HG02943 (cell line): ENCODE results near the gene SOS1.

Source experiments
- ATAC-seq: cut with Tn5 transposase; IDR thresholded peaks from one replicate; pipeline ENCODE4 v1.9.1; 2021; ENCODE audit warnings: mild to moderate bottlenecking, low read depth, moderate library complexity; ENCODE audit not compliant: unreplicated experiment

SOS1 gene

DNA sequence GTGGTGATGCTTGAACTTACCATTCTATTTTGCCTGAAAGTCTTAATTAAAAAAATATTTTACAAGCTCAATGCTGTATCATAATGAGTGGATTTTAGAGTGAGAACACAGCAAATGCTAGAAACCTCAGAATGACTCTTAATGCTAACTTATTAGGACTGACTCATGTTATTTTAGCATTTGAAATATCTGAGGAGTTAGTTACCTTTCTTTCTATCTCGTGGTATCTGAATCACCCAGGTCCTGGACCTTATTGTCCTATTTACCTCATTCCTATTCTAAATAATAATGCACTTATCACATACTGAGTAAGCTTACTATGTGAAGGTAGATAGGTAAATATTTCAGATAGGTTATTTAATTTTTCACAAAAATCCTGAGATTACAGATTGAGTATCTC, 70.7 kb downstream of the SOS1 start:
- no peak for ATAC-seq

DNA sequence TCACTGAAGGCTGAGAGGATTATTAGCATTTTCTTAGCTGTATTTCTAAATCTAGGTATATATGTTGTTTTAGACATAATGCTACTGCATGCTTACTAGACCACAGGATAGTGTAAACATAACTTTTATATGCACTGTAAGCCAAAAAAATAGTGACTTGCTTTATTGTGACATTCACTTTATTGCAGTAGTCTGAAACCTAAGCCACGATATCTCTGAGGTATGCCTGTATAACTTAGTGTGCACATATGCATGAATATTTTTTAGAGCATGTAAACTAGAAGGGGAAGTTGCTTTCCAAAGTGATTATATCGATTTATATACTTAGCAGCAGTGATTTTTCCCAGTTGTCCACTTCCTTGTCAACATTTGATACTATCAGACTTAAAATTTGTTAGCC, 81.8 kb downstream of the SOS1 start:
- ATAC-seq: no peak

DNA sequence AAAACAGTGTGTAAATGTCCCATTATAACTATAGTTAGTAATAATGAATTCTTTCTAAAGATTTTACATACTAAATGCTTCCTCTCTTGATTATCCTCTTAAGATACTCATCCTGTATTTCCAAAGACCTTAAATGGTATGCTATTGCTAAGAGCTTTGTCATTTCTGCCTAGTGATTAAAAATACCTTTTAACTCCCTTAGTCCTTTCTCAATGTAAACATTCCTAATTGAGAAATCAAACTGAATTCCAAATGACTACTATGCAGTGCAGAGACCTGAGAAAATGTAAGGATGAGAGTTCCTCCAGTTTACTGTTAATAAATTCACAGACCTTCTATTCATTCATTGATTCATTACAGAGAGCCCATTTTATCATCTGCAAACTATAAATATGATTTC, 86.9 kb downstream of the SOS1 start:
- no peak for ATAC-seq

DNA sequence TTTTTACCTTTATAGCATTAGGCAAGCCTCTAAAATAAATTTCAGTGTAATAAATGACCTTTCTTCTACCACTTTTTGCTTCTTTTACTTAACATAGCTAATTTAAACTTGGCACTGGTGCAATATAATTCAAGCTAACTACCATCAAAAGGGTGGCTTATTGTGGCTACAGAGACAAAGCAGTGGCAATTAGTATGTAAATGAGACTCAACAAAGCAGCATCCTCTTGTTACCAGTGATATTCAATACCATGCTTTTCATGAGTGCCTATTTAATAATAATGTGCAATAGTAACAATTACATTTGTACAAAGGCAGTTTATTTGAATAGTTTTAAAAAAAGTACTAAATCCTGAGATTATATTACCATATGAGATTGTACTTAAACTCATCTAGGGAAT, 93.4 kb downstream of the SOS1 start:
- ATAC-seq: no peak

DNA sequence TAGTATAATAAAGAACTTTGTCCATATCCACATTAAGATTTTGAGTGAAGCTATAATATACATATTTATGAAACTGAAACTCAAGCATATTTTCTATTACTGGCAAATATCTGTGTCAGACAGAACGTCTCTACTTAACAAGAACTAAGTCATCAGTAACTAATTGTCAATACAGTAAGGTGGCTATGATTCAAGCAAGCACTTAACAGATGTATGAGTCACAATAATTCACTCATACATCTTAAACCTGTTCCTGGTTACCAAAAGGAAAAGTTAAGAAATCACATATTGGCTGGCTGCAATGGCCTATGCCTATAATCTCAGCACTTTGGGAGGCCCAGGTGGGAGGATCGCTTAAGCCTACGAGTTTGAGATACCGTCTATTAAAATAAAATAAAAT, 96.0 kb downstream of the SOS1 start:
- no peak for ATAC-seq

DNA sequence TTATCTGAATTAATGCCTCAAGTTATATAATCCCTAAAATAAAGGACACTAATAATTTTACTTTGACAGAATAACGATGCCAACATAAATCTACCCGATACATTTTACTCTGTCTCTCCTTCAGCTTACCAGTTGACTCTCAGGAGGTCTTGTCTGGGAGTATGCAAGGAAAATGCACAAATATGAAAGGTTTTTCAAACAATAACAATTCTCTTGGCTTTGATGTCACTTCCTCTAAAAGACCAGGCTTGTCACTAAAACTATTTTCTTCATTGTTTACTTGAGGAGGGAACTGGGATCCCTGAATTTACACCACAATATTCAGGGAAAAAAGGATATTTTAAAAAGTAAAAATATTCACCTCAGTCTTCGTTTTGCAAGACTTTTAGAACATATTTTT, 97.2 kb downstream of the SOS1 start:
- no peak for ATAC-seq

DNA sequence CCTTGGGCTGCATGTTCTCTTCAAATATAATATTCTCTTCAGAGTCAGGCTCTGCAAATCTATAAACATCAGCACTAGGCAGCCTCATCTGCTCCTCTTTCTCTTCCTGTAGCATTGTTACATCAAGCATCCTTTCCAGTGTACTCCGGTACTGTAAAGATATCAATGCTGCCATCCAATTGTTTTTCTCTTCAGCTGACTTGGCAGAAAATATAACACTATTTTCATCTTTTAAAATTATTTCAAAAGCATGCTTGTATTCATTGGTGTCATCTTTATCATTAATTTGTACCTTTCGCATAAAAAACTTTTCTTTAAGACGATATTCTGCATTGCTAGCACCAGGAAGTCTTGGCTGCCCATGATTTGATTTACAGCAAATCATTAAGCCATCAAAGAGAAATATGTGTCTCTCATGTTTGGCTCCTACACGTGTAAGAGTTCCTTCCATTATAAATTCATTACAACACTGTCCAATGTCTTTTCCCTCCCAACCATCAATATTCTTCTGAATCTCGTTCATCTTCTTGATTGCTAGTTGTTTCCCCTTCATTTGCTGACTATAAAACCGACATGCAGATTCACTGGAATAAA, 98.1 kb downstream of the SOS1 start:
- no peak for ATAC-seq

DNA sequence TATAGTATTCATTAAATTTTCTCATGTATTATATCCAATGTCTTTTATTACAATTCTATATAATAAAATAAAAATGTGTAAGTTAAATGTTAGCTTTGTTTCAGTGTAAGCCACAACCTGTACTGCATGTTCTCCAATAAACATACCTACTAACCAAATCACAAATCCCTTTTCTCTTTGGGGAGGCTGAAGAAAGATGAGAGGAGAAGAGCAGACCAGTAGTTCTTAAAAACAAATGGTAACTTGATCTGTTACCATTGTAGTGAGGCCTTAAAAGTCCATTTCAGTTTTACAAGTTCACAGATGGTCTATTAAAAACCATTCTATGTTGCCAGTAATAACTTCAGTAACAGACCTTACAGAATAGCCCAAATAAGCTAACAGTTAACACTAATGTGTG, 100.5 kb downstream of the SOS1 start:
- no peak for ATAC-seq

DNA sequence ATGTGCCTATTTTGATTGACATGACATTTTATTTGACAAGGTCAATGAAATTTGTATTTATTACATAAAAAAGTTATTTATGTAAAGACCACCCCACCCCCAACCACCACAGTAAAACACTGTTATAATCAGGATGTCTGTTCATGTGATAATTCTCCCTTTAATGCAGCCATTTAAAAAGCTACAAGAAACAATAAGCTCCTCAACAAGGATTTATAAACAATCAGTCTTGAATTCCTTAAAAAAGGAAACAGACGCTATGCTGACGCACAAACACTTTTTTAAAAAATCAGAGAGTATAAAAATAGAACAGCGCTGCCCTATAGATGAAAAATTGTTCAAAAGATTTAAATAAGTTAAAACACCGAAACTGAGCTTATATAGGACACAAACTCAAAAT, 102.2 kb downstream of the SOS1 start:
- no peak for ATAC-seq

DNA sequence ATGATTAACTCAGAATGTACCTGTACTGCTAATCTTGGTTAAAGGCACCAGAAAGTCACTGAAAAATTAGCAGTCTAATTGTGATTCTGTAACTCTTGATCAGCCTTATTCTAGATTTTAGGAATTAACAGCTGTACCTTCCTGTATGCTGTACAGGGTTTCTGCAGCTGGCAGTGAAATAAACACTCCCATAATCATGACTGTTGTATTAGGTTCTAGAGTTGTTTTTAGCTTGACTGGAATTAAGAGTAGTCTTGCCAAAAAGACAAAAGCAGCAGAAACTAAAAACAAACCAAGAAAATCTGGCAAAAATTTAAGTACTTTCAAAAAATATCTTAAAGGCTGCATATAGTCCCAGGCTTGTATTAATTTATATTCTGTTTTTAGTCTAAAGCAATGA, 103.5 kb downstream of the SOS1 start:
- ATAC-seq: no peak

DNA sequence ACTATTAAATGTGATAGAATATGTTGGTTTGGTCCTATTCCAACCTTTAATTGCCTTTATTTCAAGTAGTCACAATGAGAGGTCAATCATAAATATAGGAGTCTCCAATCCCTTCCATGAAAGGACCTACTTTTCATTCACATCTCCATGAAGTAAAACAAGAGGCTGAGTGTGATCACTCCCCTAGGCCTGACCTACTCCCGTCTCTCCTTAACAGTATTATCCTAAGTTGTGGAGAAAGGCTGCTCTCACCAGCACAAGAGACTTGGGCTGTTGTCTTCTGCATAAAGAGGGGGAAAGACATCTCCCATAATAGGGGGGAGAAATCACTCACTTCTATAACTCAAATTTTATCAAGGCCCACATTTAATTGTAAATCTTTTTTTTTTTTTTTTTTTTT, 105.4 kb downstream of the SOS1 start:
- ATAC-seq: no peak

DNA sequence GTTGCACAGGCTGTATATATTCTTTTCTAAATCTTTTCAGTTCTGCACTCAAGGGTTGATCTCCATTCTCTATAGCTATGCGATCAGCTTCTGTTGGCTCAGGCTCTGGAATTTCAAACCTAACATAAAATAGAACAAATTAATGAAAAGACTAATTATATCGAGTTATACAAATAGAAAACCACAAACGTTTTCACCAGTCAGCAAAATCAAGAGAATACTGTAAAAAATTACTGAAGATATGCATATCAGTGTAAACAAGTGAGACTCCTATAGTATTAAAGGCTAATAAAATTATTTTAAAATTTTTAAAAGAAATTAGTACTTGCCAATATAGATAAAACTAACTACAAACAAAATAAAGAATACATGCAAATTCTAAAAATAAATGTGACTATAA, 107.0 kb downstream of the SOS1 start:
- no peak for ATAC-seq

DNA sequence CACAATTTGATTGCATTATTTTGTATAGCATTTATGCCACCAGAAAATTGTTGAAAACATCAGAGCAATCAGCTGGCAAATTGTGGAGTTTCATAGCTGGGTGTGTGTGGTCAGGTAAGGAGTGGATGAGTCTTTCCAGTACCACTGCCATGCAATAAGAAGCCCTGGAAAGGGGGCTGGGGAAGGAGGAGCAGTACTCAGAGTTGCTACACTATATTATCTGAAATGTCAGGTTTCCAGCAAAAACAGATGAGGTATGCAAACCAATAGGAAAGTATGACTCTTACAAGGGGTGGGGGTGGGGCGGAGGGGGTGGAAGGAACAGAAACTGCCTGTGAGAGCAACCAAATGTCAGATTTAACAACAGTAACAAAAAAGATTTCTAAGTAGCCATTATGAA, 112.2 kb downstream of the SOS1 start:
- ATAC-seq: no peak

DNA sequence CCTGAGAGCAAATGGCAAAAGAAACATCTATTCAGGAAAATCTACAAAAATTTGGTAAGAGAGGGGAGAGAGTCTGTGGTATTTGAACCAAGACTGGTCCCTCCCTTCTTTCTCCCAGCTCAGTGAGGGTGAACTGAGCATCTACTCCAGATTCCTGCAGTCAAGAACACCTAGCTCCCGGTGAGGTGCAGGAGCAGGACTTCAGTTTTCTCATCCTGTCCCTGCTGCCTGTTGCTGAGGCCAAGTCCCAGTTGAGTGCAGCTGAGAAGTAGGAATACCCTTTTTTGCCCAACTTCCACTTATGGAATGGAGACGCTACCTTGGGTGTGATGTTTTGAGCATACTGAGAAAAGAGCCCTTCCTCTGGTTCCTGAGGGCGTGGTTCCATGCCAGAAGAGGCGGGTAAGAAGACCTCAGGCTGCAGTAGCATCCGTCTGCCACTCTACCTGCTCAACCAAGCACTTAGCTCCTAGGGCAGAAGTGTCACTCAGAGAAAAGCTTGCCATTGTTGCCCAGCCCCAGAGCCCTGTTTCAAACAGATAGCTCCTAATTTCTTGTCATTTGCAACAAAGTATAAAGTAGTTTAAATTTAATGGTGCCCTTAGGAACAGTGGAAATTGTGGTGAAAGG, 112.9 kb downstream of the SOS1 start:
- ATAC-seq: no peak

DNA sequence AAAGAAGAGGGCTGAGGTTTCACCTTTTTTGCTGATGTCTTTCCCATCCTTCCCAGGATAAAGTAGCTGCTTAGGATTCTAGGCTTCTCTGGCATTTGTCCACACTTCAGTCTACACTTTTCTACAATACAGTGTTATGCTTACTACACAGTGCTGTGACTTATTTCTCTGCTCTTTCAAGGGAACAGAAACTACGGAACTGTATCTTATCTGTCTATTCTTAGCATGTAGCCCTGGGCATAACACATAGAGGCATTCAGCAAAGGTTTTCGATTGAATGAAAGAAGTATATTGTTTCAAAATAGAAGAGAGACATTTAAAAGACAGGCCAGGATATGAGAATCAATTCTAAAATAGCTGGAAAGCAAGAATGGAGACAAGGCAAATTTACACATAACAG, 120.3 kb downstream of the SOS1 start:
- no peak for ATAC-seq

DNA sequence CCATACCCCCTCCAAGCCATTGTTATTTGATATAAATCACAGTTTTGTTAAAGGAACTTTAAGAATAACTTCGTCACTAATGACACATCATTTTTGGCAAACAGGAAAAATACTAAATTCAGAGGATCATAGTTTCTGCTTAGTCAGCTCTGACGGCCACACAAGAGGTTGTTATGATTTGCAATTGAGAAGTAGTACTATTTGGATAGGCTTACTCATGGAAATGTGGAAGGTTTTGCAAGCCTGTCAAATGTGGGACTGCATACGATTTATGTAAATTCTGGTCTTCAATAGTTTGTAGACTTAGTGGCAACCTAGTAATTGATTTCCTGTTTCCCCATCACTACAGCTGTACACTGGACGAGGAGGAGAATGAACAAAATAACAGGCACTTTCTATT, 123.1 kb downstream of the SOS1 start:
- ATAC-seq: no peak

DNA sequence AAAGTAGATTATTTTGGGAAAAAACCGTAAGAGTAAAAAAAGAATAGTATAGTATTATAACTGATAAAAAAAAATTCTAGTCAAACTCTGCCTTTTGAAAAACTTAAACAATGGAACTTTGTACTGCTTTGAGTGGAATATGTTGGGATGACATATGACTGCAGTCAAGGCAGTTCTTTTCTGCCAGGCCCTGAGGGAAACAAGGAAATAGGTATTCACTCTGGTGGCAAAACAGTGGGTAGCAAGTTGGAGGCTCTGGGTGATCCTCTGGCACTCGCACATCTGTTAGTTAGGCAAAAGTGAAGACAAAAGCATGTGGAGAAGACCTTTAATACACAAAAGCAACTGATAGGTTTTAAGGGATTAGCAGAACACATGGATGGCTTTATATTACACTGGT, 129.0 kb downstream of the SOS1 start:
- ATAC-seq: no peak

DNA sequence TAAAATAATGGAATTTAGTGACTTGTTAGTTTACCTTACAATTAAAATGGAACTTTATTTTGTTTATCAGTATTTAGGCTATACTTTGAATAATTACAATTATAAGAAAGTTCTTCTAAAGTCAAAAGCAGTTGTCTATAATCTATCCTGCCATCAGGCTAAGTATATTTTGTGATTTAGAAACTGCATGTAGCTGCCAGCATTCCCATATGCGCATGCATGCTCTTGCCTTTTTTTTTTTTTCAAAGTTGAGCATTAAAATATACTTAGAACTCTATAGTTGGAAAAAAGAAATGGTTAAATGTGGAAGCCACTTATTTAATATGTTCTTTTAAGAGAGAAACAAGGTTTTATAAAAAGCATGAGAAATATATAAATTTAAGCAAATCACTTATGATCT, 132.1 kb downstream of the SOS1 start:
- ATAC-seq: no peak

DNA sequence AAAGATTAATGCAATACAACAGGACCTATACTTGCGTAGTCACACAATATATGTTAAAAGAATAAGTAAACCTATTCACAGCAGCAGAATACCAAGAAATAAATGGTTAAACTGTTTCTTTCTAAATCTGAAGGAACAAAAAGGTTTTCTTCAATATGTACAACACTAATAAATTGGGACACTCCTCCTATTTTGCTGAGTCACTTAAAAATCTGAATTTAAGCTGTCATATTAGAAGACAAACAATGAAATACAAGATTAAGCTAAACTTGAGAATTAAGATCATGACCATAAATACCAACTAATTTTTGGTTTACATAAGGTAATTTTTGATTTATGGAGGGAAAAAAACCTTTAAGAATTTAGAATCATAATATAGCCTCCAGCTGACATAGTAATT, 138.4 kb downstream of the SOS1 start:
- ATAC-seq: no peak

DNA sequence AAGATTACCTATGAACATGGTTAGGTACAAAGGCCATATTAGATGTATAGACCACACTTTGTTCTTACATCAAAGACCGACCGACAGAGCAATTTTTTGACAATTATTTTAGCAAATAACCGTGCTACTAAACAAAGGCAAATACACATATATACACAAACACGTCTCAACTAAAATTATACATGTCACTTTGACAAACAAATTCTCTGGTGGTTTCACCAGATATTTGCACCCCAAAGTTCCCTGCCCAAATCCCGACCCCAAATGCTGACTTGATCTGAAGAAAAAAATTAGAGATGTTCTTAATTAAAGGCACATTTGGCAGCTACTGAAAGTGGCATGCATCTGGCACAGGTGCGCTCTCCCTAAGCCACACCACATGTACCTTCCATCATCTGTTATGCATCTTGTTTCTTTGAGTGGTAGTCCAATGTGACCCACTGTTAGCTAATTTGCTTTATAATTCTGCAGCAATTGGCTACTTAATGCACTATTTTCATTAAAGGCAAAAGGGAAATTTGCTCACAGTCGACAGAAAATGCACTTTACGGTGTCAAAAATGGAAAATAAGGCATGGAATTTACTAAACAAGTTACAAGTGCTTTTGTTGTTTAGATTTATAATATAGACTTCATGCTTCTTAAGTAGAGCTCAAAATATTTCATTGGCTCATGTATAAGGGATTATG, 139.0 kb downstream of the SOS1 start:
- no peak for ATAC-seq

DNA sequence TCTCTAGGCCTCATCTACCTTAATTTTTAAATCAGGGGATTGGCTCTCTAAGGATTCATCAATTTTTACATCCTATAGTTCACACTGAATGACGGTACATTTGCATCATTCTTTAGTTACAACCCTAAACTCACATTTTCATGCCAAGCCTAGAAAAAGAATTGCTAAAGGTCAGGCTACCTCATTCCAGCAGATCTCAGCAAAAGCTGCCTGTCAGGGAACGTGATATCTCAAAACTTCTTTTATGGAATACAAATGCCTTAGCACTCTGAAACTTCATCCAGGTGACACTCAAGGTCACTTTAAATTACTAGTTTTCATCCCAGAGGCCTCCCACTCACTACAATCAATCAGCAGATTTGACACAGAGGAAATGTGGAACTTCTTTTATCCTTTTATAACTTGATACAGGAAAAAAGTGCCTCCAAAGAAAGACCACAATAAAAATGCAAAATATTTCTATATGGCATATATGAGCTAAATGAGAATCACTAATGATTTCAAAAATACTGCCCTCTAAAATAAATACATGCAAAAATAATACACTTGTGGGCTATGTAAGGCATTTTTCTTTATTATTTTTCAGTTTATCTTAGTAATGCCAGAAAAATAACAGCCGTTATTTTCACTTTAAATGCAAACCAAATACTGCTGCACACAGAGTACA, 139.7 kb downstream of the SOS1 start:
- ATAC-seq: no peak

DNA sequence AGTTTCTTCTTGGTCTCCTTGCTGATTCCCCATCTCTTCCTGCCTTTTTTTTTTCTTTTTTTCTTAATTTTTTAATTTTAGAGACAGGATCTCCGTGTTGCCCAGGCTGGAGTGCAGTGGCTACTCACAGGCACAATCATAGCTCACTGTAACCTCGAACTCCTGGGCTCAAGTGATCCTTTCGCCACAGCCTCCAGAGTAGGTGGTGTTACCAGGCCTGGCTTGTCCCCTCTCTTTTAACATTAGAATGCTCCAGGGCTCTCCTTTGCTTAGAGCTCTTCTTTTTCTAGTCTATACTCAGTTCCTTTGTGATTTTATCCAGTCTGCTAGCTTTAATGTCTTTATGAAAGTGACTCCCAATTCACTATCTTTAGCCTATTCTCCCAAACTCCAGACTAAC, 141.9 kb downstream of the SOS1 start:
- no peak for ATAC-seq
